Neural progenitor cell (in vitro differentiated cells): ENCODE data around the gene SLC35E3. TPM values are rescaled to one million over a fixed set of nuclear protein-coding genes. Genes with fewer than 3 reads are reported as not detected.
A peak's percentile ranks its signal among the peaks of the same experiment; 100 is the strongest.

Experiments used
- DNase-seq: peaks from one replicate; pipeline ENCODE4 v3.0.0-alpha.2; 2016; ENCODE audit warnings: low spot score
- H2AFZ ChIP-seq: fragments of 200-600 bp; sonication (generic); replicated peaks from 2 replicates; pipeline ENCODE4 v1.6.1; 2016; ENCODE audit warnings: antibody characterized with exemption
- H3F3A ChIP-seq: fragments of 200-600 bp; sonication (generic); 2 replicates; pipeline ENCODE4 v1.6.1; 2016; ENCODE audit warnings: antibody characterized with exemption, low read depth
- H3K27ac ChIP-seq: fragments of 200-600 bp; sonication (generic); 2 replicates; pipeline ENCODE4 v1.5.1; 2016; ENCODE audit warnings: mild to moderate bottlenecking
- H3K27me3 ChIP-seq: fragments of 200-600 bp; sonication (generic); 2 replicates; pipeline ENCODE4 v1.6.1; 2016; ENCODE audit warnings: mild to moderate bottlenecking, moderate library complexity
- H3K36me3 ChIP-seq: fragments of 200-600 bp; sonication (generic); 2 replicates; pipeline ENCODE4 v1.5.1; 2016
- H3K4me1 ChIP-seq: fragments of 200-600 bp; sonication (generic); 2 replicates; pipeline ENCODE4 v1.6.1; 2016; ENCODE audit warnings: mixed run types
- H3K4me2 ChIP-seq: fragments of 200-600 bp; sonication (generic); 2 replicates; pipeline ENCODE4 v1.6.1; 2016
- H3K4me3 ChIP-seq: fragments of 200-600 bp; sonication (generic); 2 replicates; pipeline ENCODE4 v1.5.1; 2016
- H3K79me2 ChIP-seq: fragments of 200-600 bp; sonication (generic); 2 replicates; pipeline ENCODE4 v1.6.1; 2016; ENCODE audit warnings: low read depth
- H3K9ac ChIP-seq: fragments of 200-600 bp; sonication (generic); 2 replicates; pipeline ENCODE4 v1.6.1; 2016
- H3K9me3 ChIP-seq: fragments of 200-600 bp; sonication (generic); 2 replicates; pipeline ENCODE4 v1.5.1; 2016; ENCODE audit warnings: low read depth
- H4K20me1 ChIP-seq: fragments of 200-600 bp; sonication (generic); 2 replicates; pipeline ENCODE4 v1.6.1; 2016; ENCODE audit warnings: low read depth
- H3K27ac Mint-ChIP-seq: 3 replicates; pipeline ENCODE4 v1.8.0; 2021; ENCODE audit warnings: mixed read lengths
- H3K27me3 Mint-ChIP-seq: 2 replicates; pipeline ENCODE4 v1.8.0; 2022; ENCODE audit warnings: low read depth, mild to moderate bottlenecking, inconsistent platforms, moderate library complexity, mixed read lengths; ENCODE audit not compliant: insufficient read depth
- H3K36me3 Mint-ChIP-seq: 3 replicates; pipeline ENCODE4 v1.8.0; 2021; ENCODE audit warnings: mixed read lengths
- H3K4me1 Mint-ChIP-seq: 3 replicates; pipeline ENCODE4 v1.8.0; 2021; ENCODE audit warnings: mixed read lengths
- H3K4me3 Mint-ChIP-seq: 3 replicates; pipeline ENCODE4 v1.8.0; 2021; ENCODE audit warnings: mild to moderate bottlenecking, moderate library complexity, mixed read lengths
- H3K9me3 Mint-ChIP-seq: 3 replicates; pipeline ENCODE4 v1.8.0; 2020; ENCODE audit warnings: mixed read lengths
- EZH2 ChIP-seq: fragments of 200-600 bp; sonication (generic); IDR thresholded peaks from 2 replicates; pipeline ENCODE4 v1.6.1; 2017; ENCODE audit warnings: antibody characterized with exemption, mild to moderate bottlenecking, moderate library complexity
- EZH2phosphoT487 ChIP-seq: fragments of 200-600 bp; sonication (generic); IDR thresholded peaks from 2 replicates; pipeline ENCODE4 v1.6.1; 2017; ENCODE audit warnings: antibody characterized with exemption
- total RNA-seq: library from RNA; depleted of rRNA; stranded (reverse); fragments of >200 nt; gene quantifications from 2 replicates; pipeline ENCODE4 v1.2.3, GENCODE V29; 2015; ENCODE audit warnings: low replicate concordance
- TF ChIP-seq, protein P1 (sequence below): fragments of 200-600 bp; sonication (generic); IDR thresholded peaks from 2 replicates; pipeline ENCODE4 v1.5.1; 2017; ENCODE audit warnings: antibody characterized with exemption, mild to moderate bottlenecking

The SLC35E3 gene
- total RNA-seq, 1 donor from 2014 or later, result 1.5 TPM

DNA sequence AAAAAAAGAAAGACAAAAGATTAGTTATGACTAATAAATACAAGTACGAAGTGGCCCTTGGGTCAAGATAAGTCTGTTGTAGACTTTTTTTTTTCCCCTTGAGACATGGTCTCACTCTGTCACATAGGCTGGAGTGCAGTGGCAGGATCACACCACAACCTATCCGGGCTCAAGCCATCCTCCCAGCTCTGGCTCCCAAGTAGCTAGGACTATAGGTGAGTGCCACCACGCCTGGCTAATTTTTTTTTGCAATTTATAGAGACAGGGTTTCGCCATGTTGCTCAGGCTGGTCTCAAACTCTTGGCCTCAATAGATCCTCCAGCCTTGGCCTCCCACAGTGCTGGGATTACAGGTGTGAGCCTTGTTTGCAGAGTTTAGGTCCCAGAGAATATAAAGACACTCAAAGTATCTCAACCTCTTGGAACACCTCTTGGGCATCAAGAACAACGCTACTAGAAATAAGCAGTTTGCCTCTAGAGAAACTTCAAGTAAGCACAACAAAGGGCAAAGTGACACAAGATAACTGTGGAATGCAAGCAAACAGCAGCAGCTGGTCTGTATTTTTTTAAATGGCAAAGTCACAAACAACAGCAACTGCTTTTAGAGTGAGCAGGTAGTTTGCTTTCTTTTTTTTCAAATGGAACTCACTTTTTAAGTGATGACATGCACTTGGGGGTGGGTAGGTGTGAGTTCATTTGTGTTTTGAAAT, 58.1 kb downstream of the SLC35E3 start:
- H3K27ac Mint-ChIP-seq, result no peak overlapping the region

DNA sequence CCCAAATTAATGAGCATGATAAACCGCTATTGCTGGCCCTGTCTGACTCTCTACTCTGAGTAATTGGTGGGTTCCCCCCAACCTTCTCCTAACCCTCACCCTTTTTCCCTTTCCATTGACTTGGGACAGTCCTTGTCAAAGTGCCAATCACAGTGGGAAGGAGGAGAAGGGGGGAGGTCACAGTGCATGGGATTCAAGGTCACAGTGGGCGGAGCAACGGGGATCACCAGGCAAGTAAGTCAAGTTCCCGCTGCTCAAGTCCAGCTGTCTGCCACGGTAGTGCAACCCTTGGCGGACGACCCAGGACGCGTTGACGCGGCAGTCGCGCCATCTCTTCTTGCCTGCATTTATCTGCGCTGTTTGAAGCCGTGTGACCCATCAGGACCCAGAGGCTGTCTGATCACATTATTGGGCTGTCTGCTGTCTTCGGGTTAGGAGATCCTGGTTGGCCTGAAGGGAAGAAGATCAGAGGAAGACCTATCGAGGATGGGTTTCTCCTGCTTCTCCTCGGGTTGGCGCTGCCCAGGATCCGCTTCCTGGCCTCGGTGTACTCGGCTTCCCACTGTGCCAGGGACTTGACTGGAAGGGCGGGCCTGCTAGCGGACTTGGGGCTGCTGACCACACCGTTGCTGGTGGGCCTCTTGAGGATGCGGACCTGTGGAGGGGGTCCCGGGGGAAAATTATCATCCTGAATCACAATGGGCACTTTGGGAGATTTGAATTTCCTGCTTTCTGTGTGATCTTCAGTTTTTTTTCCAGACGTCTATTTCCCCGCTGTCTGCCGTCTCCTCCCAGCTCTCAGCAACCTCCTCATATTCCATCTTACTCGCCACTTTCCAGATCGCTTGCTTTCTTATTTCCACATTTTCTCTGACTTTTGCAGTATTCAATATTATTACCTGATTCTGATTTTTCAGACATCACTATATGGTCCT, 58.9 kb downstream of the SLC35E3 start:
- Mint-ChIP-seq H3K9me3 (no peaks in the 10 kb centered on the region), H3K4me1 (peaks cover 31% of the 10 kb centered on the region), H3K36me3 (peaks cover 4% of the 10 kb centered on the region), H3K27me3 (peaks cover 5% of the 10 kb centered on the region), H3K27ac (peak overlapping the region; percentile 3), H3K4me3 (no peak overlapping the region)
- H3K27me3 ChIP-seq, result no peaks in the 10 kb centered on the region
- no peak overlapping the region for H3K27ac ChIP-seq
- TF ChIP-seq EZH2phosphoT487 (no peak), EZH2 (no peak)
- TF ChIP-seq, protein P1, sequence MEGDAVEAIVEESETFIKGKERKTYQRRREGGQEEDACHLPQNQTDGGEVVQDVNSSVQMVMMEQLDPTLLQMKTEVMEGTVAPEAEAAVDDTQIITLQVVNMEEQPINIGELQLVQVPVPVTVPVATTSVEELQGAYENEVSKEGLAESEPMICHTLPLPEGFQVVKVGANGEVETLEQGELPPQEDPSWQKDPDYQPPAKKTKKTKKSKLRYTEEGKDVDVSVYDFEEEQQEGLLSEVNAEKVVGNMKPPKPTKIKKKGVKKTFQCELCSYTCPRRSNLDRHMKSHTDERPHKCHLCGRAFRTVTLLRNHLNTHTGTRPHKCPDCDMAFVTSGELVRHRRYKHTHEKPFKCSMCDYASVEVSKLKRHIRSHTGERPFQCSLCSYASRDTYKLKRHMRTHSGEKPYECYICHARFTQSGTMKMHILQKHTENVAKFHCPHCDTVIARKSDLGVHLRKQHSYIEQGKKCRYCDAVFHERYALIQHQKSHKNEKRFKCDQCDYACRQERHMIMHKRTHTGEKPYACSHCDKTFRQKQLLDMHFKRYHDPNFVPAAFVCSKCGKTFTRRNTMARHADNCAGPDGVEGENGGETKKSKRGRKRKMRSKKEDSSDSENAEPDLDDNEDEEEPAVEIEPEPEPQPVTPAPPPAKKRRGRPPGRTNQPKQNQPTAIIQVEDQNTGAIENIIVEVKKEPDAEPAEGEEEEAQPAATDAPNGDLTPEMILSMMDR, result no peak
- H3K36me3 ChIP-seq, result peaks cover 8% of the 10 kb centered on the region
- DNase-seq, result no peak
- no peak overlapping the region for H2AFZ ChIP-seq
- peaks cover 19% of the 10 kb centered on the region for H3K79me2 ChIP-seq
- no peaks in the 10 kb centered on the region for H3K4me1 ChIP-seq
- peaks cover 17% of the 10 kb centered on the region for H3F3A ChIP-seq
- peaks cover 7% of the 10 kb centered on the region for H4K20me1 ChIP-seq
- H3K4me3 ChIP-seq, result no peak overlapping the region
- no peak overlapping the region for H3K9ac ChIP-seq
- no peaks in the 10 kb centered on the region for H3K9me3 ChIP-seq
- H3K4me2 ChIP-seq, result no peak overlapping the region

More for the DNA sequence above, 58.1 kb downstream of the SLC35E3 start:
- DNase-seq, result no peak
- peaks cover 4% of the 10 kb centered on the region for H3K36me3 Mint-ChIP-seq
- H4K20me1 ChIP-seq, result peaks cover 4% of the 10 kb centered on the region
- H3K4me3 ChIP-seq, result no peak overlapping the region
- H3K4me2 ChIP-seq, result no peak overlapping the region
- no peak overlapping the region for H3K4me3 Mint-ChIP-seq
- H3K4me1 ChIP-seq, result no peaks in the 10 kb centered on the region
- no peak overlapping the region for H3K27ac ChIP-seq
- H3K27me3 ChIP-seq, result no peaks in the 10 kb centered on the region
- H3K9ac ChIP-seq, result no peak overlapping the region
- no peak overlapping the region for H2AFZ ChIP-seq
- H3K9me3 ChIP-seq, result no peaks in the 10 kb centered on the region
- peaks cover 29% of the 10 kb centered on the region for H3K4me1 Mint-ChIP-seq
- TF ChIP-seq, protein P1, result no peak
- no peak for TF ChIP-seq EZH2phosphoT487
- TF ChIP-seq EZH2, result no peak
- peaks cover 17% of the 10 kb centered on the region for H3F3A ChIP-seq
- peaks cover 5% of the 10 kb centered on the region for H3K27me3 Mint-ChIP-seq
- no peaks in the 10 kb centered on the region for H3K36me3 ChIP-seq
- peaks cover 11% of the 10 kb centered on the region for H3K79me2 ChIP-seq
- no peaks in the 10 kb centered on the region for H3K9me3 Mint-ChIP-seq

DNA sequence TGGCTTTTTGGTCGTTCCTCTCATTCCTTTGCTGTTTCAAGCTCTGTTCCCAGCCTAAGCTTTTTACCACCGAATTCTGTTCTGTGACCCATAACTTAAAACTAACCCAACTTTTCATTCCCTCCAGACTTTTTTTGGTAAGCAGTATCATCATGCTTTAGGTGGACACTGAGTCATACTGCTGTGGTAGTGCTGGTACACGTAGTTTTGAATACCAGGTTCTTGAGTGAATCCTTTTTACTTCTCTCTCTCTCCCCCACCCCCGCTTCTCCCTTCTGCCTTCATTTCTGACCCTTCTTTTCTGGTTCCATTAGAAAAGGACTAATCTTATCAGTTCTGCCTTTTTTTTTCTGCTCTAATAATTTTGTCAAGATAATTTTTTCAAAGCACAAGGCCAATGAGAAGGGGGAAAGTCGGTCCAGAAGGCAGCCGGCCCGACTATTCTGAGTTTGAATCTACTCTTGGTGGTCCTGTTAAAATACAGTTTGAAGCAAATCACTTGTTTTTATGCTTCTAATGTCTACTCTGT, 59.7 kb downstream of the SLC35E3 start:
- TF ChIP-seq, protein P1, result no peak
- TF ChIP-seq EZH2phosphoT487, result no peak
- Histone ChIP-seq H3K36me3 (peaks cover 8% of the 10 kb centered on the region), H3K4me2 (no peak overlapping the region), H3K79me2 (peaks cover 26% of the 10 kb centered on the region), H3F3A (peaks cover 17% of the 10 kb centered on the region), H3K27me3 (no peaks in the 10 kb centered on the region), H3K27ac (no peak overlapping the region), H3K4me1 (no peaks in the 10 kb centered on the region), H4K20me1 (peaks cover 7% of the 10 kb centered on the region), H3K9me3 (no peaks in the 10 kb centered on the region), H3K9ac (no peak overlapping the region), H2AFZ (no peak overlapping the region), H3K4me3 (no peak overlapping the region)
- Mint-ChIP-seq H3K27ac (peak overlapping the region; percentile 3), H3K4me1 (peaks cover 31% of the 10 kb centered on the region), H3K36me3 (peaks cover 4% of the 10 kb centered on the region), H3K4me3 (no peak overlapping the region), H3K9me3 (no peaks in the 10 kb centered on the region), H3K27me3 (peaks cover 5% of the 10 kb centered on the region)
- DNase-seq, result no peak
